H1 (cell line): ENCODE data around the gene FSD1. TPM values are rescaled to one million over a fixed set of nuclear protein-coding genes. Genes with fewer than 3 reads are reported as not detected.

Experiments
- CTCF ChIA-PET: fragments of 300-600 bp; sonication (Branson Sonifier 250); formaldehyde crosslinking; loops from one replicate; lab custom pipeline; 2021; ENCODE audit not compliant: partially characterized antibody; lab: Charles Lee
- POLR2A ChIA-PET: fragments of 300-600 bp; sonication (Branson Sonifier 250); formaldehyde crosslinking; loops from one replicate; lab custom pipeline; 2021; ENCODE audit warnings: inconsistent platforms; ENCODE audit not compliant: partially characterized antibody; lab: Charles Lee
- DNase-seq, 2 experiments: peaks; one replicate each; pipeline versions ENCODE4 v3.0.0 to v3.0.0-alpha.2; 2010 to 2022; ENCODE audit warnings: low spot score in 2 of 2, low read depth in 1 of 2, mixed read lengths in 1 of 2
- FAIRE-seq: peaks from 2 replicates; lab custom pipeline; 2011; peaks lifted over from hg19 to GRCh38; lab: Jason Lieb, UNC
- H2AFZ ChIP-seq: 2 replicates; pipeline ENCODE4 v1.8.1; 2012; ENCODE audit warnings: low read length, inconsistent platforms
- H2AK5ac ChIP-seq: 2 replicates; pipeline ENCODE4 v1.6.1; 2013; ENCODE audit warnings: low read depth, low read length
- H2BK120ac ChIP-seq: replicated peaks from 2 replicates; pipeline ENCODE3; 2013; ENCODE audit warnings: low read depth, low read length, inconsistent platforms
- H2BK12ac ChIP-seq: 2 replicates; pipeline ENCODE4 v1.6.1; 2013; ENCODE audit warnings: low read depth, low read length
- H2BK15ac ChIP-seq: 2 replicates; pipeline ENCODE4 v1.6.1; 2013; ENCODE audit warnings: low read length
- H2BK20ac ChIP-seq: 2 replicates; pipeline ENCODE4 v1.6.1; 2013; ENCODE audit warnings: low read length
- H2BK5ac ChIP-seq: 2 replicates; pipeline ENCODE4 v1.6.1; 2013; ENCODE audit warnings: low read depth, low read length
- H3K14ac ChIP-seq: 2 replicates; pipeline ENCODE4 v1.6.1; 2013; ENCODE audit warnings: inconsistent platforms; ENCODE audit not compliant: insufficient read length
- H3K18ac ChIP-seq: 2 replicates; pipeline ENCODE4 v1.6.1; 2013; ENCODE audit warnings: low read length; ENCODE audit errors: extremely low read depth
- H3K23ac ChIP-seq: 2 replicates; pipeline ENCODE4 v1.6.1; 2013; ENCODE audit warnings: inconsistent platforms; ENCODE audit not compliant: insufficient read length
- H3K23me2 ChIP-seq: 2 replicates; pipeline ENCODE4 v1.6.1; 2013; ENCODE audit warnings: low read depth, low read length
- H3K27ac ChIP-seq: 2 replicates; pipeline ENCODE4 v1.6.1; 2011; ENCODE audit warnings: low read depth, low read length, inconsistent platforms
- H3K27me3 ChIP-seq, 4 experiments: replicated peaks in 1 of 4; 1 replicate in 1 of 4; 2 replicates in 3 of 4; pipeline versions ENCODE4 v1.6.1 to v1.8.1; 2011 to 2013; ENCODE audit warnings: low read length in 3 of 4, mild to moderate bottlenecking in 3 of 4, inconsistent platforms in 2 of 4, mixed read lengths in 2 of 4, moderate library complexity in 1 of 4; ENCODE audit not compliant: control insufficient read depth in 3 of 4, insufficient read depth in 3 of 4; ENCODE audit errors: extremely low read depth in 1 of 4
- H3K36me3 ChIP-seq, 4 experiments: 2 replicates each; pipeline versions ENCODE4 v1.6.1 to v1.8.1; 2011 to 2013; ENCODE audit warnings: mild to moderate bottlenecking in 4 of 4, low read length in 3 of 4, moderate library complexity in 2 of 4, control low read depth in 1 of 4, inconsistent platforms in 1 of 4; ENCODE audit not compliant: insufficient read depth in 4 of 4, control insufficient read depth in 2 of 4
- H3K4ac ChIP-seq: replicated peaks from 2 replicates; pipeline ENCODE3; 2013; ENCODE audit warnings: low read length, low read depth, mixed read lengths, inconsistent platforms; ENCODE audit not compliant: insufficient read length
- H3K4me1 ChIP-seq, 4 experiments: replicated peaks in 1 of 4; 1 replicate in 1 of 4; 2 replicates in 3 of 4; pipeline versions ENCODE4 v1.6.1 to v1.8.1; 2011 to 2013; ENCODE audit warnings: low read length in 3 of 4, inconsistent platforms in 2 of 4, mixed read lengths in 1 of 4; ENCODE audit not compliant: insufficient read depth in 4 of 4, control insufficient read depth in 3 of 4
- H3K4me2 ChIP-seq, 2 experiments: 2 replicates each; pipeline versions ENCODE4 v1.6.1 to v1.8.1; 2011 to 2013; ENCODE audit warnings: low read depth in 2 of 2, low read length in 2 of 2, control low read depth in 1 of 2, inconsistent platforms in 1 of 2, mild to moderate bottlenecking in 1 of 2; ENCODE audit not compliant: insufficient read depth in 1 of 2
- H3K4me3 ChIP-seq, 4 experiments: fragments of 200-600, 300-600 bp in 1 of 4; sonication (generic), shearing (Covaris generic), sonication (Bioruptor Twin) in 1 of 4; 2 replicates each; pipeline versions ENCODE4 v1.5.1 to v1.8.1; 2011 to 2016; ENCODE audit warnings: low read length in 4 of 4, low read depth in 3 of 4, control low read depth in 2 of 4, inconsistent platforms in 2 of 4, mild to moderate bottlenecking in 2 of 4, mixed read lengths in 1 of 4, moderate library complexity in 1 of 4; ENCODE audit not compliant: insufficient read depth in 2 of 4; ENCODE audit errors: extremely low read depth in 1 of 4
- H3K56ac ChIP-seq: replicated peaks from 2 replicates; pipeline ENCODE3; 2013; ENCODE audit warnings: low read depth, mild to moderate bottlenecking, mixed read lengths, low read length, inconsistent platforms; ENCODE audit not compliant: insufficient read length
- H3K79me1 ChIP-seq: 2 replicates; pipeline ENCODE4 v1.6.1; 2013; ENCODE audit warnings: low read depth, low read length, control low read depth
- H3K79me2 ChIP-seq, 2 experiments: 2 replicates each; pipeline versions ENCODE4 v1.6.1 to v1.8.1; 2012 to 2013; ENCODE audit warnings: low read length in 2 of 2, mild to moderate bottlenecking in 2 of 2, inconsistent platforms in 1 of 2; ENCODE audit not compliant: insufficient read depth in 2 of 2, control insufficient read depth in 1 of 2
- H3K9ac ChIP-seq, 4 experiments: replicated peaks in 1 of 4; 1 replicate in 1 of 4; 2 replicates in 3 of 4; pipeline versions ENCODE4 v1.6.1 to v1.8.1; 2011 to 2013; ENCODE audit warnings: low read depth in 3 of 4, low read length in 3 of 4, control low read depth in 2 of 4, mild to moderate bottlenecking in 2 of 4, moderate library complexity in 2 of 4, inconsistent platforms in 1 of 4; ENCODE audit errors: extremely low read depth in 1 of 4
- H3K9me3 ChIP-seq, 2 experiments: 2 replicates each; pipeline versions ENCODE4 v1.6.1 to v1.8.1; 2012 to 2013; ENCODE audit warnings: mild to moderate bottlenecking in 2 of 2, moderate library complexity in 2 of 2, control low read depth in 1 of 2, inconsistent platforms in 1 of 2, low read depth in 1 of 2, low read length in 1 of 2, mixed read lengths in 1 of 2; ENCODE audit not compliant: insufficient read depth in 2 of 2
- H4K20me1 ChIP-seq, 2 experiments: replicated peaks in 1 of 2; 2 replicates each; pipeline versions ENCODE3 to v1.8.1; 2011 to 2013; ENCODE audit warnings: inconsistent platforms in 2 of 2, low read length in 2 of 2, mild to moderate bottlenecking in 1 of 2; ENCODE audit not compliant: insufficient read depth in 2 of 2, control insufficient read depth in 1 of 2
- H4K5ac ChIP-seq: 2 replicates; pipeline ENCODE4 v1.6.1; 2013; ENCODE audit warnings: low read length, low read depth, mixed read lengths, inconsistent platforms; ENCODE audit not compliant: insufficient read length
- H4K8ac ChIP-seq: 2 replicates; pipeline ENCODE4 v1.8.0; 2013; ENCODE audit warnings: mild to moderate bottlenecking, moderate library complexity, low read length, inconsistent platforms; ENCODE audit not compliant: insufficient read depth; ENCODE audit errors: extremely low read depth
- H4K91ac ChIP-seq: replicated peaks from 2 replicates; pipeline ENCODE3; 2013; ENCODE audit warnings: low read length, mixed read lengths, inconsistent platforms; ENCODE audit not compliant: insufficient read length
- KDM4A ChIP-seq: IDR thresholded peaks from one replicate; pipeline ENCODE4 v1.7.1; 2012; ENCODE audit warnings: low read depth, mild to moderate bottlenecking, moderate library complexity, low read length, inconsistent platforms; ENCODE audit not compliant: severe bottlenecking
- WGBS, 2 experiments: shearing (Covaris generic) in 1 of 2; methylation state at CpG; one replicate each; pipeline versions ENCODE4 v1.1.6 to v1.1.7; 2013 to 2015; ENCODE audit warnings: low lambda C conversion rate in 2 of 2, mixed read lengths in 2 of 2, inconsistent platforms in 1 of 2, low coverage in 1 of 2, missing lambda C conversion rate in 1 of 2; ENCODE audit not compliant: insufficient replicate concordance in 2 of 2, insufficient coverage in 1 of 2, insufficient read length in 1 of 2; ENCODE audit errors: extremely low coverage in 1 of 2, missing lambda C conversion rate in 1 of 2; 5-methylcytosine and 5-hydroxymethylcytosine counted together
- polyA plus RNA-seq, 7 experiments: library from polyadenylated mRNA; depleted of rRNA in 3 of 7; stranded (reverse) in 5 of 7; unstranded in 2 of 7; fragments of >200 nt in 5 of 7; fragments of 200-250 nt in 2 of 7; gene quantifications; 1 replicate in 5 of 7; 2 replicates in 1 of 7; 4 replicates in 1 of 7; pipeline versions ENCODE4 v1.2.1 to v1.2.3, GENCODE V29; 2011 to 2013; ENCODE audit warnings: missing spikeins in 2 of 7, mixed read lengths in 2 of 7
- total RNA-seq: library from RNA; stranded (reverse); fragmentation: NEBNext Ultra II Directional; extraction: Animal tissue kit (Norgen Biotek cat#: 25700); gene quantifications from 2 replicates; pipeline ENCODE4 v1.2.1, GENCODE V29; 2021
- TF ChIP-seq, protein P1 (sequence below): IDR thresholded peaks from 2 replicates; pipeline ENCODE4 v1.6.1; 2011; ENCODE audit warnings: low read depth, mild to moderate bottlenecking, low read length; ENCODE audit not compliant: insufficient read depth

The FSD1 gene
- total and polyA plus RNA-seq, 2 of the 8 experiments (the other 6 are each of a cell fraction or from before 2014, with no cell fraction given) = 58.8 to 181 TPM

- H3K27me3 ChIP-seq = no peaks in the 10 kb centered on the region
- ChIA-PET POLR2A (interaction anchor here (0.6 kb wide), 1 partner anchor 10 kb away, joined by 3 read pairs; no protein-coding TSS in a partner anchor), CTCF (interaction anchor here (1.1 to 14.6 kb wide), 4 partner anchors 33 to 258 kb away, joined by 3 to 311 read pairs (median 59); partner anchors contain the start of genes MPND and STAP2)
- H3K4me2 ChIP-seq = no peak overlapping the region
- no peak for FAIRE-seq
- H3K9ac ChIP-seq = no peak overlapping the region
- no peak overlapping the region for H4K91ac ChIP-seq
- no peak overlapping the region for H2AK5ac ChIP-seq
- no peak overlapping the region for H3K4me3 ChIP-seq
- H2BK20ac ChIP-seq = no peak overlapping the region
- no peak overlapping the region for H3K4ac ChIP-seq
- 97% methylated on average over 4 of the region's 4 CpGs; no CpG with 5 or more reads in 1 of the 2 experiments for WGBS, 2 experiments
- H2BK15ac ChIP-seq = no peak overlapping the region
- H3K36me3 ChIP-seq = peaks cover 2 to 8% (median 5%) of the 10 kb centered on the region in 4 experiments; a peak in 5 of 8 replicates
- H2AFZ ChIP-seq = no peak overlapping the region
- H4K20me1 ChIP-seq = peaks cover 1 to 2% of the 10 kb centered on the region in 2 experiments
- no peak overlapping the region for H4K8ac ChIP-seq
- H3K9me3 ChIP-seq = no peaks in the 10 kb centered on the region
- no peak overlapping the region for H2BK120ac ChIP-seq
- no peak overlapping the region for H3K56ac ChIP-seq
- no peak overlapping the region for H2BK12ac ChIP-seq
- H4K5ac ChIP-seq = no peak overlapping the region
- H3K27ac ChIP-seq = no peak overlapping the region
- no peak for DNase-seq
- H3K18ac ChIP-seq = no peak overlapping the region
- H3K79me1 ChIP-seq = no peaks in the 10 kb centered on the region
- no peaks in the 10 kb centered on the region for H3K23me2 ChIP-seq
- no peak overlapping the region for H3K14ac ChIP-seq
- no peaks in the 10 kb centered on the region for H3K79me2 ChIP-seq
- no peak overlapping the region for H2BK5ac ChIP-seq
- H3K23ac ChIP-seq = no peak overlapping the region
- no peaks in the 10 kb centered on the region; a peak in 1 of 7 replicates for H3K4me1 ChIP-seq
- no peak for TF ChIP-seq KDM4A
- TF ChIP-seq, protein P1, sequence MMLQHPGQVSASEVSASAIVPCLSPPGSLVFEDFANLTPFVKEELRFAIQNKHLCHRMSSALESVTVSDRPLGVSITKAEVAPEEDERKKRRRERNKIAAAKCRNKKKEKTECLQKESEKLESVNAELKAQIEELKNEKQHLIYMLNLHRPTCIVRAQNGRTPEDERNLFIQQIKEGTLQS = no peak
Measured at GRCh38 chr19:4264812-4265211, 39.6 kb upstream of the FSD1 start.
